WTC11 (cell line): ENCODE results near the gene VPS52. TPM values are rescaled to one million over a fixed set of nuclear protein-coding genes. Genes with fewer than 3 reads are reported as not detected.

Experiments
- ATAC-seq: fragments of 200-7000 bp; cut with Tn5 transposase; 2 replicates; pipeline ENCODE4 v1.10.0; 2021; ENCODE audit warnings: mild to moderate bottlenecking, moderate library complexity
- CTCF ChIA-PET: fragments of 300-600 bp; sonication (Branson Sonifier 250); formaldehyde crosslinking; loops from one replicate; lab custom pipeline; 2021; ENCODE audit warnings: antibody characterized with exemption; lab: Charles Lee
- POLR2A ChIA-PET: fragments of 350-600 bp; sonication (Branson Sonifier 250); formaldehyde crosslinking; loops from one replicate; lab custom pipeline; 2021; ENCODE audit warnings: antibody characterized with exemption; lab: Charles Lee
- DNase-seq: peaks from one replicate; pipeline ENCODE4 v3.0.0; 2021; ENCODE audit warnings: low spot score
- H3K27ac Mint-ChIP-seq: 2 replicates; pipeline ENCODE4 v1.8.0; 2021; ENCODE audit warnings: mixed read lengths
- H3K27me3 Mint-ChIP-seq: 2 replicates; pipeline ENCODE4 v1.8.0; 2021; ENCODE audit warnings: low read depth, mild to moderate bottlenecking, moderate library complexity, mixed read lengths
- H3K36me3 Mint-ChIP-seq: 2 replicates; pipeline ENCODE4 v1.8.0; 2021; ENCODE audit warnings: mixed read lengths
- H3K4me1 Mint-ChIP-seq: 2 replicates; pipeline ENCODE4 v1.8.0; 2022; ENCODE audit warnings: mixed read lengths
- H3K4me3 Mint-ChIP-seq: 2 replicates; pipeline ENCODE4 v1.8.0; 2021; ENCODE audit warnings: mild to moderate bottlenecking, moderate library complexity, mixed read lengths
- H3K9me3 Mint-ChIP-seq: 2 replicates; pipeline ENCODE4 v1.8.0; 2021; ENCODE audit warnings: mixed read lengths
- ATF1 ChIP-seq: sonication (generic); formaldehyde crosslinking; IDR thresholded peaks from 2 replicates; pipeline ENCODE4 v1.8.1; 2023; ENCODE audit warnings: mild to moderate bottlenecking, moderate library complexity, missing genetic modification reagents
- IRF2 ChIP-seq: sonication (generic); formaldehyde crosslinking; IDR thresholded peaks from 2 replicates; pipeline ENCODE4 v1.8.0; 2022; ENCODE audit warnings: low read depth, missing genetic modification reagents, borderline replicate concordance
- JAZF1 ChIP-seq: fragments of 250-450 bp; sonication (Bioruptor Pico); IDR thresholded peaks from 2 replicates; pipeline ENCODE4 v1.9.0; 2021; ENCODE audit warnings: moderate library complexity, mild to moderate bottlenecking, inconsistent platforms
- NFE2L1 ChIP-seq: sonication (generic); formaldehyde crosslinking; IDR thresholded peaks from 2 replicates; pipeline ENCODE4 v1.8.1; 2023; ENCODE audit warnings: missing genetic modification reagents
- NR2C2 ChIP-seq: sonication (generic); formaldehyde crosslinking; IDR thresholded peaks from 2 replicates; pipeline ENCODE4 v1.8.0; 2022; ENCODE audit warnings: mild to moderate bottlenecking, missing genetic modification reagents
- PRDM15 ChIP-seq: sonication (generic); formaldehyde crosslinking; IDR thresholded peaks from 2 replicates; pipeline ENCODE4 v1.8.0; 2022; ENCODE audit warnings: missing genetic modification reagents
- RELA ChIP-seq: sonication (generic); formaldehyde crosslinking; IDR thresholded peaks from 2 replicates; pipeline ENCODE4 v1.8.1; 2022; ENCODE audit warnings: missing genetic modification reagents, mild to moderate bottlenecking, borderline replicate concordance
- RORB ChIP-seq: fragments of 250-450 bp; sonication (Bioruptor Pico); IDR thresholded peaks from 2 replicates; pipeline ENCODE4 v1.9.0; 2021; ENCODE audit warnings: mild to moderate bottlenecking
- SMAD4 ChIP-seq: sonication (generic); formaldehyde crosslinking; IDR thresholded peaks from 2 replicates; pipeline ENCODE4 v1.8.0; 2022; ENCODE audit warnings: mild to moderate bottlenecking, missing genetic modification reagents
- TEAD4 ChIP-seq: sonication (generic); formaldehyde crosslinking; IDR thresholded peaks from 2 replicates; pipeline ENCODE4 v1.8.0; 2022; ENCODE audit warnings: mild to moderate bottlenecking, missing genetic modification reagents
- TP53 ChIP-seq: sonication (generic); formaldehyde crosslinking; IDR thresholded peaks from 2 replicates; pipeline ENCODE4 v1.8.1; 2023; ENCODE audit warnings: mild to moderate bottlenecking, missing genetic modification reagents
- USF1 ChIP-seq: sonication (generic); formaldehyde crosslinking; IDR thresholded peaks from 2 replicates; pipeline ENCODE4 v1.8.0; 2022; ENCODE audit warnings: mild to moderate bottlenecking, missing genetic modification reagents
- ZNF532 ChIP-seq: fragments of 250-450 bp; sonication (Bioruptor Pico); IDR thresholded peaks from 2 replicates; pipeline ENCODE4 v1.9.0; 2021; ENCODE audit warnings: mild to moderate bottlenecking, borderline replicate concordance
- total RNA-seq: library from RNA; stranded (reverse); gene quantifications from 3 replicates; pipeline ENCODE4 v1.2.3, GENCODE V29; 2021
- TF ChIP-seq, protein P1 (sequence below): sonication (generic); formaldehyde crosslinking; IDR thresholded peaks from 2 replicates; pipeline ENCODE4 v1.8.0; 2022; ENCODE audit warnings: mild to moderate bottlenecking, missing genetic modification reagents
- TF ChIP-seq, protein P2 (sequence below): sonication (generic); formaldehyde crosslinking; IDR thresholded peaks from 2 replicates; pipeline ENCODE4 v1.8.0; 2023; ENCODE audit warnings: mild to moderate bottlenecking, missing genetic modification reagents
- TF ChIP-seq, protein P3 (sequence below): sonication (generic); formaldehyde crosslinking; IDR thresholded peaks from 2 replicates; pipeline ENCODE4 v1.8.1; 2023; ENCODE audit warnings: mild to moderate bottlenecking, missing genetic modification reagents
- TF ChIP-seq, protein P4 (sequence below): sonication (generic); formaldehyde crosslinking; IDR thresholded peaks from 2 replicates; pipeline ENCODE4 v1.8.1; 2023; ENCODE audit warnings: mild to moderate bottlenecking, moderate library complexity, missing genetic modification reagents
- TF ChIP-seq, protein P5 (sequence below): sonication (generic); formaldehyde crosslinking; IDR thresholded peaks from 2 replicates; pipeline ENCODE4 v1.8.0; 2022; ENCODE audit warnings: mild to moderate bottlenecking, missing genetic modification reagents

Gene VPS52
- total RNA-seq, 1 experiment from 2014 or later, result 46.8 TPM

GRCh38 chr6:33294086-33294823, 22.6 kb upstream of the VPS52 start:
- Mint-ChIP-seq H3K27ac (no peak overlapping the region), H3K4me3 (no peak overlapping the region), H3K9me3 (no peaks in the 10 kb centered on the region), H3K4me1 (peaks cover 19% of the 10 kb centered on the region), H3K27me3 (no peaks in the 10 kb centered on the region), H3K36me3 (peaks cover 19% of the 10 kb centered on the region)
- ATAC-seq, result no peak
- ChIA-PET POLR2A (no interaction called here), CTCF (interaction anchor here (1.1 kb wide), 1 partner anchor 17 kb away, joined by 3 read pairs; no protein-coding TSS in a partner anchor)
- no peak for DNase-seq
- TF ChIP-seq, protein P1, sequence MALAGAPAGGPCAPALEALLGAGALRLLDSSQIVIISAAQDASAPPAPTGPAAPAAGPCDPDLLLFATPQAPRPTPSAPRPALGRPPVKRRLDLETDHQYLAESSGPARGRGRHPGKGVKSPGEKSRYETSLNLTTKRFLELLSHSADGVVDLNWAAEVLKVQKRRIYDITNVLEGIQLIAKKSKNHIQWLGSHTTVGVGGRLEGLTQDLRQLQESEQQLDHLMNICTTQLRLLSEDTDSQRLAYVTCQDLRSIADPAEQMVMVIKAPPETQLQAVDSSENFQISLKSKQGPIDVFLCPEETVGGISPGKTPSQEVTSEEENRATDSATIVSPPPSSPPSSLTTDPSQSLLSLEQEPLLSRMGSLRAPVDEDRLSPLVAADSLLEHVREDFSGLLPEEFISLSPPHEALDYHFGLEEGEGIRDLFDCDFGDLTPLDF, result no peak
- no peak for TF ChIP-seq USF1 (CRISPR knock-in tag)
- TF ChIP-seq, protein P2, sequence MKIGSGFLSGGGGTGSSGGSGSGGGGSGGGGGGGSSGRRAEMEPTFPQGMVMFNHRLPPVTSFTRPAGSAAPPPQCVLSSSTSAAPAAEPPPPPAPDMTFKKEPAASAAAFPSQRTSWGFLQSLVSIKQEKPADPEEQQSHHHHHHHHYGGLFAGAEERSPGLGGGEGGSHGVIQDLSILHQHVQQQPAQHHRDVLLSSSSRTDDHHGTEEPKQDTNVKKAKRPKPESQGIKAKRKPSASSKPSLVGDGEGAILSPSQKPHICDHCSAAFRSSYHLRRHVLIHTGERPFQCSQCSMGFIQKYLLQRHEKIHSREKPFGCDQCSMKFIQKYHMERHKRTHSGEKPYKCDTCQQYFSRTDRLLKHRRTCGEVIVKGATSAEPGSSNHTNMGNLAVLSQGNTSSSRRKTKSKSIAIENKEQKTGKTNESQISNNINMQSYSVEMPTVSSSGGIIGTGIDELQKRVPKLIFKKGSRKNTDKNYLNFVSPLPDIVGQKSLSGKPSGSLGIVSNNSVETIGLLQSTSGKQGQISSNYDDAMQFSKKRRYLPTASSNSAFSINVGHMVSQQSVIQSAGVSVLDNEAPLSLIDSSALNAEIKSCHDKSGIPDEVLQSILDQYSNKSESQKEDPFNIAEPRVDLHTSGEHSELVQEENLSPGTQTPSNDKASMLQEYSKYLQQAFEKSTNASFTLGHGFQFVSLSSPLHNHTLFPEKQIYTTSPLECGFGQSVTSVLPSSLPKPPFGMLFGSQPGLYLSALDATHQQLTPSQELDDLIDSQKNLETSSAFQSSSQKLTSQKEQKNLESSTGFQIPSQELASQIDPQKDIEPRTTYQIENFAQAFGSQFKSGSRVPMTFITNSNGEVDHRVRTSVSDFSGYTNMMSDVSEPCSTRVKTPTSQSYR (CRISPR knock-in tag), result no peak
- TF ChIP-seq, protein P3, sequence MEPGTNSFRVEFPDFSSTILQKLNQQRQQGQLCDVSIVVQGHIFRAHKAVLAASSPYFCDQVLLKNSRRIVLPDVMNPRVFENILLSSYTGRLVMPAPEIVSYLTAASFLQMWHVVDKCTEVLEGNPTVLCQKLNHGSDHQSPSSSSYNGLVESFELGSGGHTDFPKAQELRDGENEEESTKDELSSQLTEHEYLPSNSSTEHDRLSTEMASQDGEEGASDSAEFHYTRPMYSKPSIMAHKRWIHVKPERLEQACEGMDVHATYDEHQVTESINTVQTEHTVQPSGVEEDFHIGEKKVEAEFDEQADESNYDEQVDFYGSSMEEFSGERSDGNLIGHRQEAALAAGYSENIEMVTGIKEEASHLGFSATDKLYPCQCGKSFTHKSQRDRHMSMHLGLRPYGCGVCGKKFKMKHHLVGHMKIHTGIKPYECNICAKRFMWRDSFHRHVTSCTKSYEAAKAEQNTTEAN (CRISPR knock-in tag), result no peak
- no peak for TF ChIP-seq ZNF532
- TF ChIP-seq, protein P4, sequence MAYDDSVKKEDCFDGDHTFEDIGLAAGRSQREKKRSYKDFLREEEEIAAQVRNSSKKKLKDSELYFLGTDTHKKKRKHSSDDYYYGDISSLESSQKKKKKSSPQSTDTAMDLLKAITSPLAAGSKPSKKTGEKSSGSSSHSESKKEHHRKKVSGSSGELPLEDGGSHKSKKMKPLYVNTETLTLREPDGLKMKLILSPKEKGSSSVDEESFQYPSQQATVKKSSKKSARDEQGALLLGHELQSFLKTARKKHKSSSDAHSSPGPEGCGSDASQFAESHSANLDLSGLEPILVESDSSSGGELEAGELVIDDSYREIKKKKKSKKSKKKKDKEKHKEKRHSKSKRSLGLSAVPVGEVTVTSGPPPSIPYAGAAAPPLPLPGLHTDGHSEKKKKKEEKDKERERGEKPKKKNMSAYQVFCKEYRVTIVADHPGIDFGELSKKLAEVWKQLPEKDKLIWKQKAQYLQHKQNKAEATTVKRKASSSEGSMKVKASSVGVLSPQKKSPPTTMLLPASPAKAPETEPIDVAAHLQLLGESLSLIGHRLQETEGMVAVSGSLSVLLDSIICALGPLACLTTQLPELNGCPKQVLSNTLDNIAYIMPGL (CRISPR knock-in tag), result no peak
- TF ChIP-seq JAZF1 (CRISPR knock-in tag), result no peak
- no peak for TF ChIP-seq RORB (CRISPR knock-in tag)
- no peak for TF ChIP-seq TEAD4 (CRISPR knock-in tag)
- no peak for TF ChIP-seq NFE2L1 (CRISPR knock-in tag)
- no peak for TF ChIP-seq NR2C2 (CRISPR knock-in tag)
- TF ChIP-seq IRF2 (CRISPR knock-in tag), result no peak
- no peak for TF ChIP-seq SMAD4 (CRISPR knock-in tag)
- TF ChIP-seq ATF1 (CRISPR knock-in tag), result no peak
- TF ChIP-seq, protein P5, sequence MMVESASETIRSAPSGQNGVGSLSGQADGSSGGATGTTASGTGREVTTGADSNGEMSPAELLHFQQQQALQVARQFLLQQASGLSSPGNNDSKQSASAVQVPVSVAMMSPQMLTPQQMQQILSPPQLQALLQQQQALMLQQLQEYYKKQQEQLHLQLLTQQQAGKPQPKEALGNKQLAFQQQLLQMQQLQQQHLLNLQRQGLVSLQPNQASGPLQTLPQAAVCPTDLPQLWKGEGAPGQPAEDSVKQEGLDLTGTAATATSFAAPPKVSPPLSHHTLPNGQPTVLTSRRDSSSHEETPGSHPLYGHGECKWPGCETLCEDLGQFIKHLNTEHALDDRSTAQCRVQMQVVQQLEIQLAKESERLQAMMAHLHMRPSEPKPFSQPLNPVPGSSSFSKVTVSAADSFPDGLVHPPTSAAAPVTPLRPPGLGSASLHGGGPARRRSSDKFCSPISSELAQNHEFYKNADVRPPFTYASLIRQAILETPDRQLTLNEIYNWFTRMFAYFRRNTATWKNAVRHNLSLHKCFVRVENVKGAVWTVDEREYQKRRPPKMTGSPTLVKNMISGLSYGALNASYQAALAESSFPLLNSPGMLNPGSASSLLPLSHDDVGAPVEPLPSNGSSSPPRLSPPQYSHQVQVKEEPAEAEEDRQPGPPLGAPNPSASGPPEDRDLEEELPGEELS (CRISPR knock-in tag), result no peak
- TF ChIP-seq RELA (CRISPR knock-in tag), result no peak
- no peak for TF ChIP-seq PRDM15 (CRISPR knock-in tag)
- TF ChIP-seq TP53, result no peak
